ENCODE measurements around the gene GPR150. TPM values are rescaled to one million over a fixed set of nuclear protein-coding genes. Genes with fewer than 3 reads are reported as not detected.

Gene GPR150
- total and polyA plus RNA-seq, 4 donors: 0.08 to 0.34 (median 0.27) TPM

GRCh38 chr5:95624368-95624767 is 4.5 kb downstream of the GPR150 start:
- Histone ChIP-seq H3K9ac (ENCODE audit: insufficient read depth in 1 of 2, low read length in 2 of 2) (no peak overlapping the region), H3K9me3 (ENCODE audit: control insufficient read depth in 4 of 4, insufficient read depth in 3 of 4, low read length in 3 of 4) (no peaks in the 10 kb centered on the region), H3K36me3 (ENCODE audit: control insufficient read depth in 4 of 4, insufficient read depth in 4 of 4, low read length in 4 of 4) (no peaks in the 10 kb centered on the region), H3K4me3 (no peak overlapping the region), H3K27me3 (ENCODE audit: control insufficient read depth in 3 of 3, insufficient read depth in 3 of 3, low read length in 2 of 3) (peaks cover 0 to 25% (median 23%) of the 10 kb centered on the region in 3 donors), H3K27ac (ENCODE audit: low read depth in 1 of 2, low read length in 1 of 2) (no peak overlapping the region), H3K4me1 (ENCODE audit: control insufficient read depth in 5 of 5, insufficient read depth in 5 of 5, low read length in 5 of 5) (peaks cover 0 to 17% (median 5%) of the 10 kb centered on the region in 5 donors)
- no peak for TF ChIP-seq CTCF (IDR thresholded peaks at IDR 0.05; ENCODE audit: control extremely low read depth, extremely low read depth)
- no peak for ATAC-seq (ENCODE audit: insufficient read depth, low FRiP score)
- 98 to 100% methylated on average over 2 of the region's 2 CpGs for WGBS, 2 donors
- DNase-seq: no peak

GRCh38 chr5:95626701-95627100 is 6.8 kb downstream of the GPR150 start:
- Histone ChIP-seq H3K9me3 (ENCODE audit: control insufficient read depth in 4 of 4, insufficient read depth in 3 of 4, low read length in 3 of 4) (no peaks in the 10 kb centered on the region), H3K36me3 (ENCODE audit: control insufficient read depth in 4 of 4, insufficient read depth in 4 of 4, low read length in 4 of 4) (no peaks in the 10 kb centered on the region), H3K4me3 (no peak overlapping the region), H3K27me3 (ENCODE audit: control insufficient read depth in 3 of 3, insufficient read depth in 3 of 3, low read length in 2 of 3) (peaks cover 0 to 13% (median 10%) of the 10 kb centered on the region in 3 donors), H3K27ac (ENCODE audit: low read depth in 1 of 2, low read length in 1 of 2) (no peak overlapping the region), H3K4me1 (ENCODE audit: control insufficient read depth in 5 of 5, insufficient read depth in 5 of 5, low read length in 5 of 5) (peaks cover 0 to 2% (median 0%) of the 10 kb centered on the region in 5 donors), H3K9ac (ENCODE audit: insufficient read depth in 1 of 2, low read length in 2 of 2) (no peak overlapping the region)
- no peak for TF ChIP-seq CTCF (IDR thresholded peaks at IDR 0.05; ENCODE audit: control extremely low read depth, extremely low read depth)
- no peak for DNase-seq
- 64 to 87% methylated on average over 1 of the region's 1 CpG for WGBS, 2 donors
- ATAC-seq (ENCODE audit: insufficient read depth, low FRiP score): no peak

- H3K27me3 ChIP-seq (ENCODE audit: control insufficient read depth in 3 of 3, insufficient read depth in 3 of 3, low read length in 2 of 3): peaks cover 0 to 2% (median under 1%) of the 10 kb centered on the region in 3 donors
- WGBS, 2 donors: 90 to 91% methylated on average over 4 of the region's 4 CpGs
- H3K27ac ChIP-seq (ENCODE audit: low read depth in 1 of 2, low read length in 1 of 2): no peak overlapping the region
- no peak for TF ChIP-seq CTCF (IDR thresholded peaks at IDR 0.05; ENCODE audit: control extremely low read depth, extremely low read depth)
- no peaks in the 10 kb centered on the region for H3K9me3 ChIP-seq (ENCODE audit: control insufficient read depth in 4 of 4, insufficient read depth in 3 of 4, low read length in 3 of 4)
- H3K36me3 ChIP-seq (ENCODE audit: control insufficient read depth in 4 of 4, insufficient read depth in 4 of 4, low read length in 4 of 4): no peaks in the 10 kb centered on the region
- no peaks in the 10 kb centered on the region for H3K4me1 ChIP-seq (ENCODE audit: control insufficient read depth in 5 of 5, insufficient read depth in 5 of 5, low read length in 5 of 5)
- ATAC-seq (ENCODE audit: insufficient read depth, low FRiP score) (no peak), DNase-seq (no peak)
- no peak overlapping the region for H3K4me3 ChIP-seq
- no peak overlapping the region for H3K9ac ChIP-seq (ENCODE audit: insufficient read depth in 1 of 2, low read length in 2 of 2)
Measured at GRCh38 chr5:95627971-95628810, 8.3 kb downstream of the GPR150 start.
